Activated T-cell treated with anti-CD3 and anti-CD28 coated beads, Interleukin-2, amount 50 U/mL, for 1 hour (primary cell): ENCODE results near the gene GNAL.
"Not testable (repeated sequence)": the region's sequence is repeated elsewhere in the genome, so short reads cannot be mapped to it uniquely, and the experiment has no call there.

Experiments used
- DNase-seq: peaks from one replicate; pipeline ENCODE4 v3.0.0-alpha.2; 2020

The GNAL gene

GRCh38 chr18:11885278-11885947 lies 196.3 kb downstream of the GNAL start:
- DNase-seq: no peak

GRCh38 chr18:11886577-11887110 lies 197.6 kb downstream of the GNAL start:
- no peak for DNase-seq

- DNase-seq: no peak
Observed at GRCh38 chr18:11887328-11888128, 198.5 kb downstream of the GNAL start.

GRCh38 chr18:11888726-11889125 lies 199.7 kb downstream of the GNAL start:
- DNase-seq: no peak

GRCh38 chr18:11889284-11889683 lies 200.2 kb downstream of the GNAL start:
- DNase-seq: no peak

- DNase-seq: no peak
Observed at GRCh38 chr18:11891737-11892136, 202.7 kb downstream of the GNAL start.

GRCh38 chr18:11892438-11892837 lies 203.4 kb downstream of the GNAL start:
- not testable (repeated sequence) for DNase-seq

- DNase-seq: no peak
Observed at GRCh38 chr18:11897781-11898180, 208.7 kb downstream of the GNAL start.

- DNase-seq: no peak
Observed at GRCh38 chr18:11899063-11899462, 210.0 kb downstream of the GNAL start.

GRCh38 chr18:11901826-11902438 lies 212.9 kb downstream of the GNAL start:
- DNase-seq: no peak

- no peak for DNase-seq
Observed at GRCh38 chr18:11902522-11903292, 213.6 kb downstream of the GNAL start.

- no peak for DNase-seq
Observed at GRCh38 chr18:11905613-11906012, 216.5 kb downstream of the GNAL start.

GRCh38 chr18:11906176-11906575 lies 217.1 kb downstream of the GNAL start:
- DNase-seq: no peak

- DNase-seq: peak; percentile 20
Observed at GRCh38 chr18:11906926-11907874, 218.1 kb downstream of the GNAL start.

- peak; percentile 86 for DNase-seq
Observed at GRCh38 chr18:11908182-11909060, 219.4 kb downstream of the GNAL start, which contains the start of gene MPPE1. MPPE1 (minus strand) TSS chr18:11908317; CDS start chr18:11897264, 11,053 bp downstream.

- no peak for DNase-seq
Observed at GRCh38 chr18:11909061-11909455, 220.0 kb downstream of the GNAL start.

- DNase-seq: no peak
Observed at GRCh38 chr18:11909591-11910026, 220.5 kb downstream of the GNAL start.

- not testable (repeated sequence) for DNase-seq
Observed at GRCh38 chr18:11916880-11917279, 227.8 kb downstream of the GNAL start.

GRCh38 chr18:11919522-11919921 lies 230.5 kb downstream of the GNAL start:
- not testable (repeated sequence) for DNase-seq

- DNase-seq: no peak
Observed at GRCh38 chr18:11923450-11923849, 234.4 kb downstream of the GNAL start.
